GM12875 (cell line): Measurements from ENCODE around the gene CDKL1.

ENCODE experiments used
- H3K4me3 ChIP-seq: one replicate; pipeline ENCODE4 v1.5.1; 2011; ENCODE audit warnings: low read depth, low read length, control low read depth
- TF ChIP-seq, protein P1 (sequence below): IDR thresholded peaks from 2 replicates; pipeline ENCODE4 v1.5.1; 2011; ENCODE audit warnings: low read depth, mild to moderate bottlenecking, control low read depth, inconsistent platforms, low read length, moderate library complexity, borderline replicate concordance; ENCODE audit not compliant: insufficient read depth

CDKL1 gene

DNA sequence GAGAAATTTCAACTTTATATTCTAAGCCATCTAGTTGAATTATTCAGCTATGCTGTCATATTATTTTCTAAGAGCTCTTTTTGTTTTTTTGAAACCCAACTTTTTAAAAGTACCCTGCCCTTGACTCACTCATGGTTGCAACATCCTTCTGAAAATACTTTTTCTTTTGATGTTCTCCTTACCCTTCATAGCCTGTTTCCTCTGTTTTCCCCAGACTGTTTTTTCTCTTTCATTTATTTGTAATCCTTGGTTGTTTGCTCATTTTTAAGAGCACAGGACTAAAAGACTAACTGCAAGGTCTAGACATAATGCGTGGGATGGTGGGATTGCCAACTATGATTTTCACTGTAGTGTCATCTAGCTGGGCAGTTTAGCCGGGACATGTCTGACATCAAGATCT lies 21.2 kb upstream of the CDKL1 start:
- no peak overlapping the region for H3K4me3 ChIP-seq
- TF ChIP-seq, protein P1, sequence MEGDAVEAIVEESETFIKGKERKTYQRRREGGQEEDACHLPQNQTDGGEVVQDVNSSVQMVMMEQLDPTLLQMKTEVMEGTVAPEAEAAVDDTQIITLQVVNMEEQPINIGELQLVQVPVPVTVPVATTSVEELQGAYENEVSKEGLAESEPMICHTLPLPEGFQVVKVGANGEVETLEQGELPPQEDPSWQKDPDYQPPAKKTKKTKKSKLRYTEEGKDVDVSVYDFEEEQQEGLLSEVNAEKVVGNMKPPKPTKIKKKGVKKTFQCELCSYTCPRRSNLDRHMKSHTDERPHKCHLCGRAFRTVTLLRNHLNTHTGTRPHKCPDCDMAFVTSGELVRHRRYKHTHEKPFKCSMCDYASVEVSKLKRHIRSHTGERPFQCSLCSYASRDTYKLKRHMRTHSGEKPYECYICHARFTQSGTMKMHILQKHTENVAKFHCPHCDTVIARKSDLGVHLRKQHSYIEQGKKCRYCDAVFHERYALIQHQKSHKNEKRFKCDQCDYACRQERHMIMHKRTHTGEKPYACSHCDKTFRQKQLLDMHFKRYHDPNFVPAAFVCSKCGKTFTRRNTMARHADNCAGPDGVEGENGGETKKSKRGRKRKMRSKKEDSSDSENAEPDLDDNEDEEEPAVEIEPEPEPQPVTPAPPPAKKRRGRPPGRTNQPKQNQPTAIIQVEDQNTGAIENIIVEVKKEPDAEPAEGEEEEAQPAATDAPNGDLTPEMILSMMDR: no peak

DNA sequence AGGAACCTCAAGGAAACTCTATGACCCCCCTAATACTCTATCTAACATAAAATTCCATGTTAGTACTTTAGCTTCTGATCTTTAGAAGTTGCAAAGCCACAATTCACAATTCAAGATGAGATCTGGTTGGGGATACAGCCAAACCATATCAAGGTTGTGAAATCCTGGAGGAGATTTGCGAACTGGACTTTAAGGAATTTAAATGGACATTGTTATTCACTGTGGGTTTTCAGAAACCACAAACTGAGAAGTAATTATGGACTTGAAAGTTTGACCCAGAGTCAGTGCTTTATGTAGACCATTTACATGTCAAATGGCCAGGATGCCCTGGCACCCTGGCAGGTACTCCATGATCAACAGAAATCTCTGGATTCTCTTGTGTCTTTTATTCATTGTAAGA lies 14.2 kb upstream of the CDKL1 start:
- H3K4me3 ChIP-seq: no peak overlapping the region

DNA sequence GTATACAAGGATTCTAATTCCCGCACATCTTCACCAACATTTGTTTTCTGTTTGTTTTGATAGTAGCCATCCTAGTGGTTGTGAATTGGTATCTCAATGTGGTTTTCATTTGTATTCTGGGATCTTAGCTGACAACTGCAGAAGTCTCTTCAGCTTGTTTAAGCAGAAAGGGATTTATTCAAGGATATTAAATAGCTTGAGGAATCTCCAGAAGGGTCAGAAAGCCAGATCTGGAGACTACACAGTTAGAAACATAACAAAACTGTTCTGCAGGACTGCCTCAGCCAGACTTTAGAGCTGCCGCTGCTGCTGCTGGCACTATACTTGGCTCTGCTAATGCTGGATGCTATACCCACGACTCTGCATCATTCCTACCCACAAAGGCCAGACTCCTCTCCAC lies 13.4 kb upstream of the CDKL1 start:
- no peak overlapping the region for H3K4me3 ChIP-seq
- TF ChIP-seq, protein P1: no peak

More for the DNA sequence above, 14.2 kb upstream of the CDKL1 start:
- TF ChIP-seq, protein P1: no peak

DNA sequence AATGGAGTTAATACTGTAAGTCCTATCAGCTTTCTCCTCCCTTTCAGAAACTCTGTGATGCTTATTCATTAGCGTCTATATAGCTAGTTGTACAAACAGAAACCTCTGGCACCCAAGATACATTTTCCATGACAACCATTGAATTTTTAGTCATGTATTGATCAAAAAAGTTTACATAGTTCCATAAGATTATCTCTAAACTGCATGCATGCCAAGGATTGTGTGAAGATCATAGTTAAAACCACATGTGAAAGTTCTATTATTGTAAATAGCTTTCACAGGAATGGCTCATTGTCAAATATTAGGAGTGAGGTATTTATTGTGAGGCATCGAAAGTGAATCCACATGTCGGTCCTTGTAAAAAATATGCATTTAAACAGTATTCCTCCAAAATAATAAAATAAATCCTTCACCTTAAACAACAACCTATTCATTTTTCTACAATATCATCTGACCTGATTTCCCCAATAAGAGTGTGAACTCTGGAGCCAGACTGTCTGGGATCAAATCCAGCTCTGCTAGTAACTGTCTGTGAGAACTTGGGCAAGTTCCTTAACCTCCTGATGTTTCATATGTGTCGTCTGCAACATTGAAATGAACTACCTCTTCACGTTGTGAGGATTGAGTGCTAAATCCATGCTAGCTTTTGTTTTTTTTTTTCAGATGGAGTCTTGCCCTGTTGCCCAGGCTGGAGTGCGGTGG lies 10.6 kb upstream of the CDKL1 start:
- no peak overlapping the region for H3K4me3 ChIP-seq
- TF ChIP-seq, protein P1: no peak

DNA sequence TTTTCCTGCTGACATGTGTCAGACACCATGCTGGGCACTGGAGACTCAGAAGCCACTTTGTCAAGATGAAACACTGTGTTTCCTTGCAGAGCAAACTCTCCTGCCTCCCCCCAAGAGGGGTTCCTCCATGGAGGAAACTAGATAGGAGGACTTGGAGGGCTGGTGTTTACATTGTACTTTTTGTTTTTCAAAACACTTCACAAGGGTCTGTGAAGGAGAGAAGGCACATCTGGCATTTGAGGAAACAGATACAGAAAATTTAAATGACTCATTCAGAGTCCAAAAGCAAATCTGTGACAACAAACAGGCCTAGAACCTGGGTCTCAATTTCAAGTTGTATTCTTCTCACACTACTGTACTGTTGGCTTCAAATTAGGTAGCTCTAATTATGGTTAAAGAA lies 6.7 kb upstream of the CDKL1 start:
- no peak overlapping the region for H3K4me3 ChIP-seq
- TF ChIP-seq, protein P1: no peak

DNA sequence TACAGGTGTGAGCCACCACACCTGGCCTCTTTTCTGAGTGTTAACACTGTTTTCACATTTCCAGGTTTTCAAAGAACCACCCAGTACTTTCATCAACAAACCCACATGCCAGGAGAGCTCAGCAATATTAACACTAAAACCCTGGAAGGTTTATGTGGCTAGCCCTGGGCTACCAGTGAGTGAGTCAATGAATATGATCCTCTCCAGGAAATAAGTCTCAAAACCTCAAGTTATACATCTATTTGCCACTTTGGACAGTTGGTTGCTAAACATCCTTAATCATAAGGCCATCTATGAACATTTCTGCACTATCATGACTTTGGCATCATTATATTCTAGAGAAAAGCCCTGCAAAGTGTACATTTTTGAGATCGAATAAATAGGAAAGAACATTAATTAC lies 6.3 kb upstream of the CDKL1 start:
- H3K4me3 ChIP-seq: no peak overlapping the region
- TF ChIP-seq, protein P1: no peak

DNA sequence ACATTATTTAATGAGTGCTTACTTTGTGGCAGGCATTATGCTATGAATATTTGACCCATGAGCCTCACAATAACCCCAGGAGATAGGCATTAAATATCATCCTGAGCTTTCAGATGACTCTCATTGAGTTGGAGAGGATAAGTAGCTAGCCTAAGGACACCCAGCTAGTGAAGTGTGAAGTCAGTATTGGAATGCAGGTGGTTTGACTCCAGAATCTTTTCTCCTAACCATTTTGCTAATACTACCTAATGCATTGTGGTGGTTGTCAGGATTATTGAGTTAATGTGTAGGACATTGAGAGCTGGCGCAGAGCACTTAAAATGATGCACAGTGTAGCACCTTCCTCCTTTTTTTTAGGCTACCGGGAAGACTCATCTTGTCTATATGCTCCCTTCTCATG lies 3.8 kb upstream of the CDKL1 start:
- H3K4me3 ChIP-seq: no peak overlapping the region
- TF ChIP-seq, protein P1: no peak
